Motor neuron (in vitro differentiated cells): ENCODE measurements around the gene HFE. TPM values are rescaled to one million over a fixed set of nuclear protein-coding genes. Genes with fewer than 3 reads are reported as not detected.
"Not testable (repeated sequence)": the region's sequence is repeated elsewhere in the genome, so short reads cannot be mapped to it uniquely, and the experiment has no call there.

Experiments used
- ATAC-seq, 8 experiments: fragments of 200-7000 bp; cut with Tn5 transposase; replicated peaks in 6 of 8; 2 replicates each; pipeline ENCODE4 v1.8.0; 2021; ENCODE audit warnings: mild to moderate bottlenecking in 8 of 8, moderate library complexity in 8 of 8
- H3K27ac ChIP-seq, 2 donors: fragments of 250-450 bp; sonication (Bioruptor Pico); 2 replicates each; pipeline ENCODE4 v1.9.0; 2021; ENCODE audit warnings: antibody characterized with exemption in 2 of 2, mild to moderate bottlenecking in 2 of 2, moderate library complexity in 1 of 2
- H3K4me1 ChIP-seq, 2 donors: fragments of 250-450 bp; sonication (Bioruptor Pico); replicated peaks in 1 of 2; 2 replicates each; pipeline ENCODE4 v1.6.1; 2021; ENCODE audit warnings: antibody characterized with exemption in 2 of 2, mild to moderate bottlenecking in 2 of 2, moderate library complexity in 1 of 2
- H3K4me3 ChIP-seq, 5 donors: fragments of 250-450 bp; sonication (Bioruptor Pico); 2 replicates each; pipeline ENCODE4 v1.9.0; 2021; ENCODE audit warnings: antibody characterized with exemption in 5 of 5, mild to moderate bottlenecking in 5 of 5, moderate library complexity in 4 of 5
- WGBS, 10 experiments: fragments of 450-650 bp; shearing (Covaris generic); methylation state at CpG; one replicate each; pipeline ENCODE4 v1.0.0; 2022; 5-methylcytosine and 5-hydroxymethylcytosine counted together
- in situ Hi-C, 9 experiments: fragments of 400-800 bp; cut with MboI; loops; one replicate each; pipeline ENCODE4 v1.15.0; 2021; ENCODE audit warnings: low sequenced_read_pairs in 9 of 9, low pct_unique_long_range_greater_than_20kb in 2 of 9; ENCODE audit not compliant: unreplicated experiment in 9 of 9
- total RNA-seq, 8 experiments: library from RNA; unstranded; fragments of 300-600 nt; gene quantifications; 2 replicates each; pipeline versions ENCODE4 v1.2.3 to v1.2.4, GENCODE V29; 2022

Gene HFE
- total RNA-seq, 8 experiments from 2014 or later, result 0.05 to 5.8 (median 1.5) TPM

DNA sequence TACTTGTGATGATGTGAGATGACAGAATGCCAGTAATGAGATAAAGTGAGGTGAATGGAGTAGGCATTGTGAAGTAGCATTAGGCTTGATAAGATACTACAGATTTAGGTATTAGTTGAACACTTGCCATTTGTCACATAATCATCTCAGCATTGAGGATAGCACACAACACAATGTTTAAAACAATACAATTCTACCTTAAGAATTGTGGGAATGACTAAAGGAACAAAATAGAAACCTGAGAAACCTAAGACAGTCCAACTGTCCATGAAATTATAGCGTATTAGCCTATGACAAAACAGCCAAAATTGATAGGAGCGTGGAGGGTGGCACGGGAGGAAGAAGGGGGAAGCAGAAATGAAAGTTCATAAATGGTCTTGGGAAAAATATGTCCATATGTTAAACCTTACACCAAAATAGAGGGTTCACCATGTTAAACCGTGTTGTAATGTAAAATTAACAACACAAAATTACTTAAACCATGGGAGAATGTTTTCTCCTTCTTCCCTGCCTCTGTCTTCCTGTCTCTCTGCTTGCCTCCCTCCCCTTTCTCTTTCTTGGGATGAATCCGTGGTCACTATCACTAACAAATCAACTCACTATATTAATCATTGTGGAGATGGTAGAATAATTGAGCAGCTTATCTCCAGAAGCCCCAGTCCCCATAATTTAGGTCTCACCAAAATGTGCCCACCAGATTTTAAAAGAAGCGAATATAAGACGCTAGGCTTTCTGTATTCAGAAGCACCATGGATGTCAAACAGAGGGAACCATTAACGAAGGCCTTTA is 33.0 kb upstream of the HFE start:
- peak overlapping the region; percentile 0 to 50 for H3K27ac ChIP-seq
- WGBS, 10 experiments, result 0 to 25% (median 6%) methylated on average over 2 to 8 of the region's 8 CpGs; no CpG with 5 or more reads in 1 of the 10 experiments
- H3K4me1 ChIP-seq, result peaks cover 3 to 8% of the 10 kb centered on the region in 2 donors
- in situ Hi-C loops, result no loop called here
- peak overlapping the region; percentile 52 to 96 (median 81) for H3K4me3 ChIP-seq
- peak in 2 of 8 experiments; percentile 1 for ATAC-seq

DNA sequence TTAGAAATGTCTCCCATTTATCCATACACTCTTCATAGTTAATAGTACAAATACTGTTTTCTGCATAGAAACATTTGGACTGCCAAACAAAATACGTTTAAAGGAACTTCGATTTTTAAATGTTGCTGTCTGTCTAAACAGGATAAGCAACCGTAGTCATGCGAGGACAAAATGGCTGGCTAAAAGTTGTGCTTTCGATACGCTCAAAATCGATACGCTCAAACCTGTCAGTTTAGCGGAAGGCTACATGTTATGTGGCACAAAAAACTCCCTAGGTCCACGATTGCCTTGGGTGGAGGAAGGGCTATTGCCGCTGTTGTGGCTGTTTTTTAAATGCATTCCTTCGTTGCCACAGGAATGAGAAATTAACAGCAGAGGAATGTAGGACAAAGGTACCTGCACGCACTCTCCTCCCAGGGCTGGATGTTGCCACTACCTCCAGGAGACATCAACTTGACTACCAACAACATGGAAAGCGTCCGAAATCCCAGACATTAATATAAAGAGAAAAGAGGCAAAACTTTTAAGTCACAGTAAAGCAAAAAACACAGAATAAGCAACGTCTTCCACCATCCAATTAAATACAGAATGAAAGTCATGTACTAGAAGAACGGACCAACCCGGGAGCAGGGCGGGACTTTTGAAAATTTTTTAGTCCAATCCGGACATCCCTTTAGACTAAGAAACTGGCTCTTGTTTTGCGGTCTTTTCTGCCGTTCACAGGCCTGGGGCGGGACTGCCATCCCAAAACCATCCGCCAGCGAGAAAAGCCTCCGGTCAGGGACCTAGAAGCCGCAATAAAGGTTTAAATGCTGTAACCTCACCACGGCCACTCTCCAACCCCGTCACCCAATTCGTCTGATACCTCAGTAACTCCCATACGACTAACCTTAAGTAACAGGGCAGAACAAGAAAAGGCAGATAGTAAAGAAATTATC is 32.2 kb upstream of the HFE start:
- Histone ChIP-seq H3K4me3 (peak overlapping the region; percentile 52 to 96 (median 81)), H3K27ac (peak overlapping the region; percentile 50 to 84), H3K4me1 (peaks cover 3 to 8% of the 10 kb centered on the region in 2 donors)
- 0 to 2% (median 1%) methylated on average over 4 to 27 of the region's 31 CpGs for WGBS, 10 experiments
- peak; percentile 51 to 70 (median 64) for ATAC-seq
- in situ Hi-C loops, result no loop called here

DNA sequence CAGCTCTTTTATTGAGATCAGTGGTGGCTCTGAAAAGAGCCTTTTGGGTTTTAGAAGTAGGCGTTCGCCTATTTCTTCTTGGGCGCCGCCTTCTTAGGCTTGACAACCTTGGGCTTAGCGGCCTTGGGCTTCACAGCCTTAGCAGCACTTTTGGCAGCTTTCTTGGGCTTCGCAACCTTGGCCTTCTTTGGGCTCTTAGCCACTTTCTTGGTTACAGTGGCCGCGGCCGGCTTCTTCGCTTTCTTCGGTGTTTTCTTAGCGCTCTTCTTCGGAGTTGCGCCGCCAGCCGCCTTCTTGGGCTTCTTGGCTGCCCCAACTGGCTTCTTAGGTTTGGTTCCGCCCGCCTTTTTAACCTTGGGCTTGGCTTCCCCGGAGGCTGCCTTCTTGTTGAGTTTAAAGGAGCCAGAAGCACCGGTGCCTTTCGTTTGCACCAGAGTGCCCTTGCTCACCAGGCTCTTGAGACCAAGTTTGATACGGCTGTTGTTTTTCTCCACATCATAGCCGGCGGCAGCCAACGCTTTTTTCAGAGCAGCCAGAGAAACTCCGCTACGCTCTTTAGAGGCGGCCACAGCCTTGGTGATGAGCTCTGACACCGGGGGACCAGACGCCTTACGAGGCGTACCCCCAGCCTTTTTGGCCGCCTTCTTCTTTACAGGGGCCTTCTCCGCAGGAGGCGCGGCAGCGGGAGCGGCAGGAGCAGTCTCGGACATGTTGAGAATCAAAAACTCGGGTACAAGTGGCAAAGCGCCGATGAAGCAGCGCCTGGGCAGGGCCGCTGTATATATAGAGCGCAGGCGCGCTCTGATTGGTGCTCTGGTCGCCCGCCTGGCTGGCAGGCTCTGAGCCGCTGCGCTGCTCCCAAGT is 31.3 kb upstream of the HFE start:
- WGBS, 10 experiments, result 0 to 5% (median 1%) methylated on average over 2 to 47 of the region's 51 CpGs; no CpG with 5 or more reads in 1 of the 10 experiments
- H3K27ac ChIP-seq, result peak overlapping the region; percentile 33 to 84
- H3K4me3 ChIP-seq, result peak overlapping the region; percentile 52 to 96 (median 81)
- peaks cover 3 to 8% of the 10 kb centered on the region in 2 donors for H3K4me1 ChIP-seq
- in situ Hi-C loops, result no loop called here
- peak; percentile 67 to 92 (median 89) for ATAC-seq

DNA sequence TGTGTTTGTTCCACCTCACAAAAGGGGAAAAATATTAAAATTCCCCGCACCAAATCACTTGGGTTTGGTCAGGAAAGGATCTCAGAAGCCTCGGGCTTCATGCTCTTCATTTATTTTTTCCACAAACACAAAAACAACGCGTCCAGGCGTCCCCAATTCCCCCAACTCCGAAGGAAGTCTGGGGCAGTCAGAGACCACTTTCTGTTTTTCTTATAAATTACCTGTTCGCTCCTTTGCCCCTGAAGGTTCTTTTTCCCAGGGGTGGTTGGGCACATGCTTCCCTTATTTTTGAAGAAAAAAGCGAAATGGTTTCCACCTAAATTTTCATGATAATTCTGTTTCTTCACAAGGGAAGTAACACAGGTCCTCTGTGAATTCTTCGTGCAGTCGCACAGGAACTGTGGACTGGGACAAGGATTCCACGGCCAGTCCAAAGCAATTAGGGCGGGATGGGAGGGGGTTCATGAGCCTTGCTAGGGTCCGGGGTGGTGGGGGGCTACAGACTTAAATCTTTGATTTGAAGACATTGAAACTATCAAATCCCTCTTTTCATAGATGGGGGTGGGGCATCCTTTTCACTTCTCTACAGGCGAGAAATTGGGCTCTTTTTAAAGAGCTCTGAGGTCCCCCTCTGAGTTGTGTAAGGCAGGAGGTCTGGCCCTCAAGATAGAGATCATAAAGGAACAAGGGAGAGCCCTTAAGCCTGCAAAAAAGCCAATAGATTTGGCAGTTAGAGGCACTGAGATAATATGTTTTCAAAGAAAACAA is 30.5 kb upstream of the HFE start:
- ATAC-seq, result peak in 7 of 8 experiments; percentile 2 to 30 (median 12)
- Histone ChIP-seq H3K4me3 (peak overlapping the region; percentile 52 to 96 (median 81)), H3K27ac (peak overlapping the region; percentile 33 to 84), H3K4me1 (peaks cover 3 to 8% of the 10 kb centered on the region in 2 donors)
- in situ Hi-C loops, result no loop called here
- 0 to 1% (median 0%) methylated on average over 2 to 9 of the region's 14 CpGs; no CpG with 5 or more reads in 1 of the 10 experiments for WGBS, 10 experiments

DNA sequence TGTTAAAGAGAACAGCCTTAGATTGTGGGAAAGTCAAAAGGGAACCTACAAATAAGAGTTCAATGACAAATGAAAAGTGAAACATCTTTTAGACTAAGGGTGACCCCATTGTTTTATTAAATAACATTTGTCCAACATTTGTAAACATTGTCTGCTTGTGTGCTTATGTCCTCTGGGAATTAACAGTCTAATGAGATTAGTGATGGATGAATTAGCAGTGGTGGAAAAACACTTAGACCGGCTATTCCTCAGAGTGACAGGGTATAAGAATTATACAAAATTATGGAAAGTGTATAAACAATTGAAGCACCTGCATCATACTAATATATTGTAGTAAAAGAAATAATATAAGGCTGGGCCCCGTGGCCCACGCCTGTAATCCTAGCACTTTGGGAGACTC is 29.3 kb upstream of the HFE start:
- ATAC-seq, result no peak
- H3K27ac ChIP-seq, result no peak overlapping the region
- in situ Hi-C loops, result no loop called here
- 86 to 100% (median 100%) methylated on average over 1 to 3 of the region's 3 CpGs; no CpG with 5 or more reads in 1 of the 10 experiments for WGBS, 10 experiments
- peaks cover 3 to 8% of the 10 kb centered on the region in 2 donors for H3K4me1 ChIP-seq
- no peak overlapping the region for H3K4me3 ChIP-seq

DNA sequence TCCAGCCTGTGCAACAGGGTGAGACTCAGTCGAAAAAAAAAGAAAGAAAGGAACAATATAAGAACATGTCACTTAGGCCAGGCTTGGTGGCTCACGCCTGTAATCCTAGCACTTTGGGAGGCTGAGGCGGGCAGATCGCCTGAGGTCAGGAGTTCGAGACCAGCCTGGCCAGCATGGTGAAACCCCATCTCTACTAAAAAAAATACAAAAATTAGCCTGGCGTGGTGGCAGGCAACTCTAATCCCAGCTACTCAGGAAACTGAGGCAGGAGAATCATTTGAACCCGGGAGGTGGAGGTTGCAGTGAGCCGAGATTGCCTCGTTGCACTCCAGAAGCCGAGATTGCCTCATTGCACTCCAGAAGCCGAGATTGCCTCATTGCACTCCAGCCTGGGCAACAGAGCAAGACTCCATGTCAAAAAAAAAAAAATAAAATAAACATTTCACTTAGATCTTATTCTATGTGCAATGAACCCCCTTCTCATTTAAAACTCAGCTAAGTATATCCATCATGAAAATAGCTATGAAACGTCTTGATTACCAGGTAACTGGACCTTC is 28.7 kb upstream of the HFE start:
- H3K27ac ChIP-seq, H3K4me1 ChIP-seq, in situ Hi-C loops, ATAC-seq, H3K4me3 ChIP-seq: not testable (repeated sequence)
- 60 to 100% (median 91%) methylated on average over 1 to 10 of the region's 12 CpGs for WGBS, 10 experiments

DNA sequence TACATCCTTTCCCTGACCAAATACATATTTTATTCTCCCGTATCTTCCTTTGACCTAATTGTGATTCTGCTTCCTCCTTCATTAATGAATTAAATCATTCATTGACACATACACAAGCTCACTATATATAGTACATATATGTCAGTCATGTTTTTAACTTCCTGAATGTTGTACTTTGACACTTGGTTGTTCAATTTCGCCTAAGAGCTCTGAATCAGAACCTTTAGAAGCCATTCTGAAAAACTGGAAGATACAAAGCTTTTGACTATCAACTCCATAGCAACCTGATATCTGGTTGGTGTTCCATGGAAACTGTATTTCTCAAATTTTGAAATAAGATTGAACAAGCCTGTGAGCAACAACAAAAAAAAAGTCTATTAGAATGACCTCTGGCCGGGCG is 27.3 kb upstream of the HFE start:
- 63 to 100% (median 90%) methylated on average over 2 to 4 of the region's 4 CpGs for WGBS, 10 experiments
- H3K4me1 ChIP-seq, result no peaks in the 10 kb centered on the region
- in situ Hi-C loops, result no loop called here
- H3K27ac ChIP-seq, result no peak overlapping the region
- H3K4me3 ChIP-seq, result no peak overlapping the region
- no peak for ATAC-seq

DNA sequence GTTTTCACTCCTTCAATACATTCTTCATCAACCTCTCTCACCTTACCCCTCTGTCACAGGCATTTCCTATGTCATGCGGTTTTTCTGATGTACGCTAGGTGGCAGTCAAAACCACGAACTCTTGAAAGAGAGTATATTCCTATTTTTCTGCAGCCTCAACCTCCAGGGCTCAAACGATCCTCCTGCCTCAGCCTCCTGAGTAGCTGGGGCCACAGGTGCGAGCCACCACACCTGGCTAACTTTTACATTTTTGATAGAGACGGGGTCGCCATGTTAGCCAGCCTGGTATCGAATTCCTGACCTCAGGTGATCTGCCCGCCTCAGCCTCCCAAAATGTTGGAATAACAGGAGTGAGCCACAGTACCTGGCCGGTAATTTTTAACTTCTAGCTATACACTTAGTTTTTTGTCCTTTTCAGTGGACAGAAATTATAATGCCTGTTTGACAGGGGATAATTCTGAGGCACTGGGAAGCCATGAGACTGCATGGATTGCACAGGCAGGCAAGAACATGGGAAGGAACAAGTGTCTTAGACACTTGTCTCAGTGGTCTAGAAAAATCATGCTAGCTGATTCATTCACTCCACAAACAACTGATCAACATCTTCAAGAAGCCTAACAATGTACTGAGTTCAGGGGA is 22.5 kb upstream of the HFE start:
- 0 to 80% (median 40%) methylated on average over 1 to 10 of the region's 10 CpGs; no CpG with 5 or more reads in 3 of the 10 experiments for WGBS, 10 experiments
- in situ Hi-C loops, result no loop called here
- peaks cover 0 to 2% of the 10 kb centered on the region in 2 donors for H3K4me1 ChIP-seq
- H3K4me3 ChIP-seq, result no peak overlapping the region
- ATAC-seq, result peak in 4 of 8 experiments; percentile 22 to 70 (median 62)
- no peak overlapping the region for H3K27ac ChIP-seq

DNA sequence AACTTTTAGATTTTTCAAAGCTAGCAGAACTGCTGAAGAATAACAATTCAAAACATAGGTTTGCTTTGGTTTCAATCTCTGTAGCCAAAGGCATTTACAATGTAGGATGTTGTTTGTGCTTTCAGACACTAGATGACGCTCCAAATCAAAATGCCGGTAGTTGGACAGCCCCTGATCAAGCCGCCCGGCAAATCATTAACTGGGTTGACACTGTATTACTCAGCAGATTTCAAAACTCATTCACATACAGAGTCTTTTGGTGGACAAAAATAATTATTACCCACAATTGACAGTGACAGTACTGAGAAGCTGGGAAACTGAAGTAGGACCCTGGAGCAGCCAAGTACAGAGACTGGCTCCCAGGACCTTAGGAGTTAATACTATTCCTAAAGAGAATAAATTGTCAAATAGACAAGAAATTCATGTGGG is 21.3 kb upstream of the HFE start:
- in situ Hi-C loops, result no loop called here
- H3K4me3 ChIP-seq, result no peak overlapping the region

DNA sequence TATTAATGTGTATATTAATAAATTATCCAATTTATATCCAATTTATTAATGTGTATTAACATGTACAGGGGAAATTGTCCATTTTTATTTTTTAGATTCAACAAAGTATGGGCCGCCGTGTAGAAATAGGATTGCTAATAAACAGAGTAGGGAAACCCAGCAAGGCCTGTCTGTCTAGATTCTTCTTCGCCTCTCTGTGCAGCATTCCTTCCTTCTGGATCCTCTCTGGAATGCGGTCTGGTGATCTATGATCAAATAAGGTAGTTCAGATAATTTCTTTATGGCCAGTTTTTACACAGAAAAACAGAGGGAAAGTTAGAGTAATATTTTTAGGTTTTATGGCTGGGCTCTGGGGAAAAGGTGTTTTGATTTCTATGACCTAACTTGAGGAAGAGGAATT is 19.9 kb upstream of the HFE start:
- H3K27ac ChIP-seq, result no peak overlapping the region
- H3K4me1 ChIP-seq, result peaks cover 0 to 2% of the 10 kb centered on the region in 2 donors
- WGBS, 10 experiments, result 70 to 100% (median 94%) methylated on average over 1 to 3 of the region's 4 CpGs; no CpG with 5 or more reads in 2 of the 10 experiments
- in situ Hi-C loops, result no loop called here
- ATAC-seq, result no peak
- H3K4me3 ChIP-seq, result no peak overlapping the region

More for the DNA sequence above, 21.3 kb upstream of the HFE start:
- H3K4me1 ChIP-seq, result peaks cover 0 to 2% of the 10 kb centered on the region in 2 donors
- H3K27ac ChIP-seq, result no peak overlapping the region
- ATAC-seq, result peak; percentile 91 to 97 (median 94)
- 0 to 10% (median 0%) methylated on average over 2 to 4 of the region's 4 CpGs; no CpG with 5 or more reads in 2 of the 10 experiments for WGBS, 10 experiments

DNA sequence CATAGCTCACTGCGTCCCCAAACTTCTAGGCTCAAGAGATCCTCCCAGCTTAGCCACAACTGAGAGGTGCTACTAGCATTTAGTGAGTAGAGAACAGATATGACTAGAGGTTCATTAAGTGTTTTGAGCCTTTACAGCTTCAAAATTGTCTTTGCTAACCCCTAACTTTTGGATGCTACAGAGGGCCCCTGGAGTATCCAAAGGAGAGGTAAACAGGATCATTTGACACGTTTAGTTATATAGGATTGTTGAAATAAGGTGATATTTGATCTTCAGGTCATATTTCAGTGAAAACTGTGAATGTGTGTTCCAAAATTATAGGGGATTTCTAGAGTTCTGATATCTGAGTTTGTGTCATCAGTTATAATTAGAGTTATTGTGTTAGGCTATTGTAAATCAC is 19.2 kb upstream of the HFE start:
- H3K4me1 ChIP-seq, result peaks cover 0 to 2% of the 10 kb centered on the region in 2 donors
- 25 to 92% (median 80%) methylated on average over 1 to 2 of the region's 2 CpGs; no CpG with 5 or more reads in 3 of the 10 experiments for WGBS, 10 experiments
- in situ Hi-C loops, result no loop called here
- ATAC-seq, result no peak
- H3K27ac ChIP-seq, result no peak overlapping the region
- no peak overlapping the region for H3K4me3 ChIP-seq
